K562 (cell line): ENCODE results near the gene OLIG2. TPM values are rescaled to one million over a fixed set of nuclear protein-coding genes. Genes with fewer than 3 reads are reported as not detected.

Experiments
- ATAC-seq: fragments of 200-7000 bp; cut with Tn5 transposase; 3 replicates; pipeline ENCODE4 v1.9.1; 2020; ENCODE audit warnings: moderate library complexity
- BruUV-seq: library from RNA; stranded (reverse); fragments of 400-500 nt; replicated peaks from 2 replicates; lab custom pipeline; 2021; lab: Mats Ljungman, UMichigan
- CTCF ChIA-PET: fragments of 300-600 bp; formaldehyde crosslinking; extraction: SDS; loops from one replicate; lab custom pipeline; 2021; ENCODE audit warnings: low intra/inter-chr PET ratio; lab: Yijun Ruan, JAX
- POLR2A ChIA-PET: fragments of 300-600, 350-650 bp; sonication (Branson Sonifier 250); formaldehyde crosslinking; extraction: SDS; loops from one replicate; lab custom pipeline; 2021; ENCODE audit warnings: antibody characterized with exemption, inconsistent platforms; lab: Yijun Ruan, JAX
- DNase-seq, 4 experiments: peaks; one replicate each; pipeline versions ENCODE4 v3.0.0 to v3.0.0-alpha.2; 2011 to 2018; ENCODE audit warnings: low spot score in 3 of 4, mixed read lengths in 3 of 4; ENCODE audit errors: extremely low read depth in 1 of 4
- FAIRE-seq: peaks from 2 replicates; lab custom pipeline; 2011; peaks lifted over from hg19 to GRCh38; lab: Jason Lieb, UNC
- H2AFZ ChIP-seq: 2 replicates; pipeline ENCODE4 v1.6.0; 2011; ENCODE audit warnings: low read depth, low read length, control low read depth, inconsistent platforms
- H3K27ac ChIP-seq: fragments of 200-600 bp; 3 replicates; pipeline ENCODE4 v1.8.0; 2011; ENCODE audit warnings: low read depth, mild to moderate bottlenecking, control low read depth, inconsistent platforms, low read length, moderate library complexity, mixed read lengths; ENCODE audit errors: extremely low read depth
- H3K27me3 ChIP-seq, 2 experiments: fragments of 300-600 bp in 1 of 2; 2 replicates in 1 of 2; 3 replicates in 1 of 2; pipeline versions ENCODE4 v1.6.0 to v1.8.0; 2011; ENCODE audit warnings: inconsistent platforms in 2 of 2, low read length in 2 of 2, mild to moderate bottlenecking in 1 of 2, mixed read lengths in 1 of 2, moderate library complexity in 1 of 2; ENCODE audit not compliant: control insufficient read depth in 2 of 2, insufficient read depth in 2 of 2
- H3K36me3 ChIP-seq: fragments of 300-600 bp; 3 replicates; pipeline ENCODE4 v1.8.0; 2011; ENCODE audit warnings: mild to moderate bottlenecking, low read length, inconsistent platforms; ENCODE audit not compliant: control insufficient read depth, insufficient read depth
- H3K4me1 ChIP-seq, 2 experiments: fragments of 200-600 bp in 1 of 2; replicated peaks in 1 of 2; 2 replicates in 1 of 2; 3 replicates in 1 of 2; pipeline versions ENCODE4 v1.5.1 to v1.8.0; 2011; ENCODE audit warnings: inconsistent platforms in 2 of 2, low read length in 2 of 2, mild to moderate bottlenecking in 1 of 2, mixed read lengths in 1 of 2, moderate library complexity in 1 of 2; ENCODE audit not compliant: control insufficient read depth in 2 of 2, insufficient read depth in 2 of 2
- H3K4me2 ChIP-seq: 2 replicates; pipeline ENCODE4 v1.6.1; 2011; ENCODE audit warnings: low read length, control low read depth, inconsistent platforms, mixed read lengths; ENCODE audit not compliant: insufficient read depth
- H3K4me3 ChIP-seq: fragments of 200-600 bp; sonication (generic), shearing (Covaris generic); 2 replicates; pipeline ENCODE4 v1.5.1; 2016; ENCODE audit warnings: control low read depth, inconsistent platforms
- H3K79me2 ChIP-seq: fragments of 200-600 bp; 3 replicates; pipeline ENCODE4 v1.8.0; 2011; ENCODE audit warnings: low read length, inconsistent platforms; ENCODE audit not compliant: control insufficient read depth, insufficient read depth
- H3K9ac ChIP-seq, 2 experiments: 2 replicates each; pipeline versions ENCODE4 v1.6.0 to v1.6.1; 2011; ENCODE audit warnings: low read depth in 2 of 2, low read length in 2 of 2, control low read depth in 1 of 2, inconsistent platforms in 1 of 2, mild to moderate bottlenecking in 1 of 2, mixed read lengths in 1 of 2; ENCODE audit not compliant: insufficient read depth in 1 of 2
- H3K9me1 ChIP-seq: one replicate; pipeline ENCODE4 v1.6.0; 2011; ENCODE audit warnings: inconsistent platforms, mild to moderate bottlenecking, low read length, moderate library complexity; ENCODE audit not compliant: control insufficient read depth, insufficient read depth
- H3K9me3 ChIP-seq: replicated peaks from 2 replicates; pipeline ENCODE4 v1.5.1; 2011; ENCODE audit warnings: low read depth, low read length, inconsistent platforms; ENCODE audit not compliant: control insufficient read depth, insufficient read depth
- H4K20me1 ChIP-seq: replicated peaks from 2 replicates; pipeline ENCODE4 v1.6.1; 2011; ENCODE audit warnings: low read length, inconsistent platforms, mixed read lengths; ENCODE audit not compliant: control insufficient read depth, insufficient read depth
- CC2D1A ChIP-seq: fragments of 450-650 bp; IDR thresholded peaks from 2 replicates; pipeline ENCODE4 v1.6.1; 2017; ENCODE audit warnings: mild to moderate bottlenecking
- EWSR1 ChIP-seq: fragments of 450-650 bp; IDR thresholded peaks from 2 replicates; pipeline ENCODE4 v1.6.1; 2018; ENCODE audit warnings: borderline replicate concordance, mild to moderate bottlenecking, low read depth, moderate library complexity; ENCODE audit not compliant: partially characterized antibody
- HNRNPLL ChIP-seq: fragments of 200-400 bp; formaldehyde crosslinking; IDR thresholded peaks from 2 replicates; pipeline ENCODE4 v1.6.1; 2017; ENCODE audit warnings: low read length, low read depth, mild to moderate bottlenecking; ENCODE audit not compliant: poor library complexity, severe bottlenecking
- NFE2 ChIP-seq: IDR thresholded peaks from 2 replicates; pipeline ENCODE4 v1.6.1; 2014; ENCODE audit warnings: antibody characterized with exemption, low read depth
- ZNF445 ChIP-seq: fragments of 250-450 bp; sonication (Bioruptor Pico); IDR thresholded peaks from 2 replicates; pipeline ENCODE4 v1.4.0; 2020; ENCODE audit warnings: low read depth, mild to moderate bottlenecking, moderate library complexity
- ZNF561 ChIP-seq: fragments of 450-650 bp; formaldehyde crosslinking; conservative IDR thresholded peaks from 2 replicates; pipeline ENCODE4 v1.4.0; 2020; ENCODE audit warnings: mild to moderate bottlenecking, moderate library complexity
- WGBS: fragments of 100-300 bp; shearing (Covaris generic); methylation state at CpG from one replicate; pipeline ENCODE4 v1.1.6; 2016; ENCODE audit warnings: low coverage, mixed read lengths; ENCODE audit not compliant: insufficient coverage; ENCODE audit errors: missing lambda C conversion rate; 5-methylcytosine and 5-hydroxymethylcytosine counted together
- in situ Hi-C: fragments of 300-500 bp; cut with MboI; formaldehyde crosslinking; loops from 4 replicates; pipeline ENCODE4 v1.15.0; 2018; ENCODE audit warnings: inconsistent platforms, mixed read lengths
- intact Hi-C: fragments of 100-400 bp; cut with micrococcal nuclease; formaldehyde crosslinking; loops from 2 replicates; pipeline ENCODE4 v1.14.2; 2022
- polyA plus RNA-seq, 8 experiments: library from polyadenylated mRNA; depleted of rRNA in 4 of 8; stranded (reverse) in 5 of 8; unstranded in 3 of 8; fragments of >200 nt; fragmentation: Nextera tagmentation in 2 of 8; fragmentation: Illumina TruSeq in 1 of 8; extraction: Ambion mirVana in 2 of 8; extraction: Trizol in 1 of 8; gene quantifications; 2 replicates each; pipeline versions ENCODE4 v1.2.1 to v1.2.3, GENCODE V29; 2011 to 2014; ENCODE audit warnings: inconsistent platforms in 1 of 8, missing spikeins in 1 of 8
- total RNA-seq, 7 experiments: library from RNA; depleted of rRNA in 6 of 7; stranded (reverse); fragments of >200 nt in 6 of 7; fragmentation: Illumina TruSeq in 2 of 7; extraction: Trizol in 2 of 7; gene quantifications; 2 replicates each; pipeline versions ENCODE4 v1.2.1 to v1.2.3, GENCODE V29; 2011 to 2021; ENCODE audit warnings: low replicate concordance in 1 of 7

Gene OLIG2
- total and polyA plus RNA-seq, 9 of the 15 experiments (the other 6 are each of a cell fraction or from before 2014, with no cell fraction given) = not detected

- no peaks in the 10 kb centered on the region for H3K9me1 ChIP-seq
- no peaks in the 10 kb centered on the region for H3K79me2 ChIP-seq
- H2AFZ ChIP-seq = no peak overlapping the region
- in situ Hi-C loops = no loop called here
- H3K4me1 ChIP-seq = peaks cover 0 to 7% of the 10 kb centered on the region in 2 experiments; a peak in 1 of 5 replicates
- ChIA-PET POLR2A (no interaction called here), CTCF (no interaction called here)
- H3K9ac ChIP-seq = no peak overlapping the region
- H3K9me3 ChIP-seq = no peaks in the 10 kb centered on the region
- BruUV-seq = no TSS peak
- no peak overlapping the region for H3K27ac ChIP-seq
- no peak overlapping the region for H3K4me3 ChIP-seq
- no peaks in the 10 kb centered on the region for H3K36me3 ChIP-seq
- no peak overlapping the region for H3K4me2 ChIP-seq
- ATAC-seq = no peak
- no peaks in the 10 kb centered on the region; the same call in 1 of the 2 replicates for H4K20me1 ChIP-seq
- no peak for DNase-seq
- 2% methylated on average over 3 of the region's 3 CpGs for WGBS
- peaks cover 9 to 25% of the 10 kb centered on the region in 2 experiments; a peak in 4 of 5 replicates for H3K27me3 ChIP-seq
- TF ChIP-seq ZNF561 (CRISPR knock-in tag) (no peak), NFE2 (no peak), EWSR1 (no peak), CC2D1A (no peak), ZNF445 (CRISPR knock-in tag) (no peak), HNRNPLL (no peak)
- FAIRE-seq = no peak
- intact Hi-C loops = no loop called here
Observed at GRCh38 chr21:33015756-33016155, 10.0 kb upstream of the OLIG2 start.
